Heart left ventricle (tissue), 16 donors: ENCODE results near the gene IL33. TPM values are rescaled to one million over a fixed set of nuclear protein-coding genes. Genes with fewer than 3 reads are reported as not detected.

Source experiments
- ATAC-seq, 4 donors: fragments of 200-7000 bp; cut with Tn5 transposase; one replicate each; pipeline ENCODE4 v1.9.1; 2020 to 2022; ENCODE audit warnings: moderate library complexity in 4 of 4, mild to moderate bottlenecking in 3 of 4, moderate number of reproducible peaks in 1 of 4
- DNase-seq, 5 donors: peaks; one replicate each; pipeline ENCODE4 v3.0.0-alpha.2; 2020
- H3K27ac ChIP-seq, 12 donors: fragments of 200-600 bp; sonication (generic) in 4 of 12; one replicate each; pipeline versions ENCODE4 v1.5.0 to v1.8.0; 2016 to 2022; ENCODE audit warnings: mild to moderate bottlenecking in 2 of 12
- H3K27me3 ChIP-seq, 9 donors: fragments of 200-600 bp; sonication (generic) in 2 of 9; one replicate each; pipeline versions ENCODE4 v1.5.1 to v1.8.0; 2016 to 2022; ENCODE audit warnings: mild to moderate bottlenecking in 3 of 9
- H3K36me3 ChIP-seq, 9 donors: fragments of 200-600 bp; sonication (generic) in 2 of 9; one replicate each; pipeline versions ENCODE4 v1.5.0 to v1.8.0; 2018 to 2022; ENCODE audit warnings: mild to moderate bottlenecking in 2 of 9
- H3K4me1 ChIP-seq, 12 donors: fragments of 200-600 bp; sonication (generic) in 4 of 12; one replicate each; pipeline versions ENCODE4 v1.5.0 to v1.8.0; 2016 to 2022; ENCODE audit warnings: mild to moderate bottlenecking in 3 of 12
- H3K4me3 ChIP-seq, 12 donors: fragments of 200-600 bp; sonication (generic) in 4 of 12; one replicate each; pipeline versions ENCODE4 v1.5.0 to v1.8.0; 2017 to 2022; ENCODE audit warnings: mild to moderate bottlenecking in 9 of 12, moderate library complexity in 4 of 12
- H3K9me3 ChIP-seq, 12 donors: fragments of 200-600 bp; sonication (generic) in 4 of 12; one replicate each; pipeline versions ENCODE4 v1.5.0 to v1.8.0; 2016 to 2022; ENCODE audit warnings: mild to moderate bottlenecking in 1 of 12
- POLR2A ChIP-seq, 2 donors: fragments of 450-650 bp; IDR thresholded peaks; one replicate each; pipeline ENCODE4 v1.6.1; 2017; ENCODE audit warnings: antibody characterized with exemption in 2 of 2, mild to moderate bottlenecking in 2 of 2, moderate library complexity in 2 of 2
- WGBS, 4 donors: extraction: QIAGEN DNeasy Blood & Tissue Kit in 2 of 4; methylation state at CpG; one replicate each; pipeline versions ENCODE4 v1.1.5 to v1.1.7; 2013 to 2018; 5-methylcytosine and 5-hydroxymethylcytosine counted together
- intact Hi-C, 10 donors: fragments of 100-400 bp; cut with DNase I; formaldehyde crosslinking; loops; one replicate each; pipeline versions ENCODE4 v1.11.1 to v1.14.2; 2022
- polyA plus RNA-seq, 2 donors: library from polyadenylated mRNA; stranded (reverse); fragments of 200-250 nt; gene quantifications; one replicate each; pipeline ENCODE4 v1.2.3, GENCODE V29; 2013
- total RNA-seq, 9 donors: library from RNA; depleted of rRNA in 2 of 9; stranded (reverse); fragments of >200 nt in 2 of 9; fragmentation: NEBNext Ultra II Directional in 3 of 9; extraction: Animal tissue kit (Norgen Biotek cat#: 25700) in 3 of 9; gene quantifications; one replicate each; pipeline versions ENCODE4 v1.1.0 to v1.2.4, GENCODE V29; 2016 to 2023
- TF ChIP-seq, protein P1 (sequence below), 12 donors: fragments of 200-600 bp; sonication (generic) in 4 of 12; IDR thresholded peaks; one replicate each; pipeline versions ENCODE4 v1.5.0 to v1.8.0; 2018 to 2022; ENCODE audit warnings: antibody characterized with exemption in 12 of 12, mild to moderate bottlenecking in 5 of 12
- donor health status: ischemic (EF 13 %, LVEDD 7.1; RV severe dilation, severe dysfunction).
- donor health status: healthy with polysubstance abuse.
- donor health status: DM: no; HTN: yes; CAD: no.
- donor health status: DM: no; HTN: no; CAD: no.
- donor health status: ischemic (EF 25% LVEDD 6.9; RV normal size, moderate dysfunction).
- donor health status: ischemic (EF 25% LVEDD 5.7; RV mildly dilated, moderate dysfunction).
- donor health status: healthy.
- donor health status: DM: yes; HTN: yes; CAD: no.
- donor health status: ischemic (EF 35%, LVEDD 5.7; RV mildly dilated, moderate dysfunction).
- donor health status: nonischemic (EF 11% LVEDD 7.7; RV severe dilation, severe dysfunction).
- donor health status: DM: yes; HTN: yes; CAD: no.
- donor health status: PGD.
- donor health status: ischemic (EF 29% LVEDD 5.4; RV normal size, mild dysfunction).
- donor health status: nonischemic (EF 23%, LVEDD 6.1; RV moderate dilation, normal function).

The IL33 gene
- total and polyA plus RNA-seq, 11 donors: 6.6 to 36.5 (median 12.7) TPM

DNA sequence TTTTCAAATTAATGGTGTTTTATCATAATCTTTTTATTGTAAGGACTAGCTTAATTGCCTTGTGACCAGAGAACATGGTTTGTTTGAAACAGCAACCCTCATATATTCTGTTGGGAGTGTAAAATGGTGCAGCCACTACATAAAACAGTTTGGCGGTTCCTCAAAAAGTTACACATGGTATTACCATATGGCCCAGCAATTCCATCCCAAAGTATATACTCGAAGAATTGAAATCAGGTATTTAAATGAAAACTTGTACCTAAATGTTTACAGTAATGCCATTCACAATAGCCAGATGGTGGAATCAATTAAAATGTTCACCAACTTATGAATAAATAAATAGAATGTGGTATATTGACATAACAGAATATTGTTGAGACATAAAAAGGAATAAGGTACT, 14.8 kb upstream of the IL33 start:
- ATAC-seq (no peak), DNase-seq (no peak)
- H3K4me1 ChIP-seq: peaks cover 0 to 29% (median 0%) of the 10 kb centered on the region in 12 donors
- H3K27ac ChIP-seq: no peak overlapping the region
- TF ChIP-seq, protein P1, sequence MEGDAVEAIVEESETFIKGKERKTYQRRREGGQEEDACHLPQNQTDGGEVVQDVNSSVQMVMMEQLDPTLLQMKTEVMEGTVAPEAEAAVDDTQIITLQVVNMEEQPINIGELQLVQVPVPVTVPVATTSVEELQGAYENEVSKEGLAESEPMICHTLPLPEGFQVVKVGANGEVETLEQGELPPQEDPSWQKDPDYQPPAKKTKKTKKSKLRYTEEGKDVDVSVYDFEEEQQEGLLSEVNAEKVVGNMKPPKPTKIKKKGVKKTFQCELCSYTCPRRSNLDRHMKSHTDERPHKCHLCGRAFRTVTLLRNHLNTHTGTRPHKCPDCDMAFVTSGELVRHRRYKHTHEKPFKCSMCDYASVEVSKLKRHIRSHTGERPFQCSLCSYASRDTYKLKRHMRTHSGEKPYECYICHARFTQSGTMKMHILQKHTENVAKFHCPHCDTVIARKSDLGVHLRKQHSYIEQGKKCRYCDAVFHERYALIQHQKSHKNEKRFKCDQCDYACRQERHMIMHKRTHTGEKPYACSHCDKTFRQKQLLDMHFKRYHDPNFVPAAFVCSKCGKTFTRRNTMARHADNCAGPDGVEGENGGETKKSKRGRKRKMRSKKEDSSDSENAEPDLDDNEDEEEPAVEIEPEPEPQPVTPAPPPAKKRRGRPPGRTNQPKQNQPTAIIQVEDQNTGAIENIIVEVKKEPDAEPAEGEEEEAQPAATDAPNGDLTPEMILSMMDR (IDR thresholded peaks at IDR 0.05): no peak
- TF ChIP-seq POLR2A (IDR thresholded peaks at IDR 0.05): no peak
- H3K9me3 ChIP-seq: peaks cover 0 to 3% (median 0%) of the 10 kb centered on the region in 12 donors
- no peaks in the 10 kb centered on the region for H3K27me3 ChIP-seq
- WGBS, 4 donors: 89 to 93% (median 92%) methylated on average over 2 of the region's 2 CpGs
- no peaks in the 10 kb centered on the region for H3K36me3 ChIP-seq
- H3K4me3 ChIP-seq: no peak overlapping the region
- intact Hi-C loops: loop anchor here in 1 of 10 donors (10.0 kb wide), 1 partner anchor 84 kb away; no protein-coding TSS in a partner anchor

DNA sequence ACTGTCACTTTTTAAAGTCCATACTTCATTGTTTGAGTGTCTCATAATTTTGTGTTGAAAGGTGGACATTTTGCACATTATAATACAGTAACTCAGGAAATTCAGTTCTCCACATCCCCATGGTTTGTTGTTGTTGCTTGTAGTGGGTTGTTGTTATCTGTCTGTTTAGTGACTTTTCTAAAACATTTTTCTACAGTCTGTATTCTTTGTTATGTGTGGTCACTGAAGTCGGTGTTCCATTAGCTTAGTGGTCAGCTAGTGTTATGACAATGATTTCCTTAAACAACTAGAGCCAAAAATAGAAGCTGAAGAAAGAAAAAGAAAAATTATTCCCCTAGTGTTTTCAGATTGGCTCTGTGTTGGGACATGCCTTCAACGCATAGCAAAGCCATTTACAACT, 5.6 kb upstream of the IL33 start:
- peaks cover 0 to 11% (median 0%) of the 10 kb centered on the region in 12 donors for H3K4me1 ChIP-seq
- intact Hi-C loops: loop anchor here in 1 of 10 donors (10.0 kb wide), 1 partner anchor 75 kb away; no protein-coding TSS in a partner anchor
- ATAC-seq (no peak), DNase-seq (no peak)
- H3K9me3 ChIP-seq: peaks cover 0 to 49% (median 28%) of the 10 kb centered on the region in 12 donors
- no peak overlapping the region for H3K4me3 ChIP-seq
- TF ChIP-seq POLR2A (IDR thresholded peaks at IDR 0.05): no peak
- TF ChIP-seq, protein P1 (IDR thresholded peaks at IDR 0.05): no peak
- H3K27me3 ChIP-seq: no peaks in the 10 kb centered on the region
- no peak overlapping the region for H3K27ac ChIP-seq
- no peaks in the 10 kb centered on the region for H3K36me3 ChIP-seq
- 73 to 78% (median 77%) methylated on average over 2 of the region's 2 CpGs for WGBS, 4 donors

DNA sequence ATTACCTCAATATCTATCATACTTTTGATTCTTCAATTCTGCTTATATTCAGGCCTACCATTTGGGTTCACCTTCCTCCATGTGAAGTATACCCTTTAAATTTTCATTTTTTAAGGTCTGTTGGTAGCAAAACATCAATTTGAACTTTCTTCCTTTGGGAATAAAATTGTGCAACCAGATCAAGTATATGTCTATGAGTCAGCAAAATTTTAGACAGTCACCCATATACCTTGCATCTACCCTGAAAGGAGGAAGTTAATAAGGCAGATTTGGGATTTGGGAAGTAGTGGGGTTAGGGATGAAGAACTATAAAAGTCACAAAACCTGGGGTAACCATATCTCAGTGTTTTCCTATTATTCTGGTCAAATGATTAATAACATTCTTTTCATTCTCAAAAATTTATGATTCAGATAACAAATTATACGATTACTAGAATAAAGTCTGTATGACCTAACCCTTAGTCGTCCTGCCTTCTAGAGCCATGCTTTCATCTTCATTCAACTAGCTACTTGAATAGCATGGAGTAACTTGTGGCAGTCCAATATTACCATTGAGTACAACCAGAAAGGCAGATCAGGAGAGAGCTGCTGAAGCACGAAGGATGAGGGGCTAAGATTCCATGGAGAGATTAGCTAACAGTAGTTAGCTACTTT, 2.8 kb upstream of the IL33 start:
- peaks cover 0 to 14% (median 1%) of the 10 kb centered on the region in 12 donors for H3K4me1 ChIP-seq

DNA sequence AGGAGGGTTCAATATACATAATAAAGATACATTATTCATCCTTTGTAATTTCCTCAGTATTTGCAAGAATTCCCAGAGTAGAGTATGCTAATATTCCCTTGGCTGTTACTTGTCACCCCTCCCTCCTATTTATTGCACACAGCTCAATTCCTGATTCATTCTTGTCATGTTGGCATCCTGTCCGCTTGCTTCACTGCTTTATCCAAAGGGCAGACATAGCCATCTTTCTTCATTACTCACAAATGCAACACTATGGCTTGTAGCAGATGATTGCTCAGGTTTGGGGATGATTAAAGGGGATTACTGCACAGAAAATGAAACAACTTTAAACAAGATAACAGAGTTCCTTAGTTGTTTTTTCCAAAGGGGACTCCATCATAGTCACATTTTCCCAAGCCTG, 1.2 kb upstream of the IL33 start:
- Histone ChIP-seq H3K9me3 (peaks cover 0 to 20% (median 14%) of the 10 kb centered on the region in 12 donors), H3K4me3 (no peak overlapping the region), H3K36me3 (no peaks in the 10 kb centered on the region), H3K27ac (peak overlapping the region in 8 of 12 donors; percentile 7 to 79 (median 56)), H3K27me3 (no peaks in the 10 kb centered on the region), H3K4me1 (peaks cover 0 to 27% (median 3%) of the 10 kb centered on the region in 12 donors)
- TF ChIP-seq POLR2A (IDR thresholded peaks at IDR 0.05): no peak
- TF ChIP-seq, protein P1 (IDR thresholded peaks at IDR 0.05): no peak
- DNase-seq (no peak), ATAC-seq (peak in 3 of 4 donors; percentile 24 to 55 (median 38))
- WGBS, 4 donors: 76 to 87% (median 81%) methylated on average over 1 of the region's 1 CpG
- intact Hi-C loops: no loop called here

More for the DNA sequence above, 2.8 kb upstream of the IL33 start:
- intact Hi-C loops: no loop called here
- H3K27me3 ChIP-seq: no peaks in the 10 kb centered on the region
- H3K4me3 ChIP-seq: no peak overlapping the region
- no peaks in the 10 kb centered on the region for H3K36me3 ChIP-seq
- H3K9me3 ChIP-seq: peaks cover 0 to 36% (median 28%) of the 10 kb centered on the region in 12 donors
- no peak overlapping the region for H3K27ac ChIP-seq
- ATAC-seq: no peak
- TF ChIP-seq POLR2A (IDR thresholded peaks at IDR 0.05): no peak
- TF ChIP-seq, protein P1 (IDR thresholded peaks at IDR 0.05): no peak
- no peak for DNase-seq
- 91 to 93% (median 92%) methylated on average over 3 of the region's 3 CpGs for WGBS, 4 donors
